Measurements from ENCODE around the gene SAMSN1. TPM values are rescaled to one million over a fixed set of nuclear protein-coding genes. Genes with fewer than 3 reads are reported as not detected.

Gene SAMSN1
- polyA plus RNA-seq, 4 donors: 2.9 to 11.9 (median 5.1) TPM

GRCh38 chr21:14491269-14491681 lies 54.8 kb downstream of the SAMSN1 start:
- no peaks in the 10 kb centered on the region for H3K4me1 ChIP-seq (ENCODE audit: control insufficient read depth in 3 of 3, insufficient read depth in 2 of 3, low read depth in 1 of 3, low read length in 2 of 3)
- DNase-seq: no peak
- H3K36me3 ChIP-seq (ENCODE audit: control insufficient read depth in 3 of 3, insufficient read depth in 2 of 3, low read depth in 1 of 3, low read length in 3 of 3): no peaks in the 10 kb centered on the region
- H3K9me3 ChIP-seq (ENCODE audit: control insufficient read depth in 2 of 2, insufficient read depth in 1 of 2, low read depth in 1 of 2, low read length in 1 of 2): no peaks in the 10 kb centered on the region
- FAIRE-seq: no peak
- WGBS, 3 donors: 32 to 80% (median 40%) methylated on average over 1 of the region's 1 CpG
- H3K27ac ChIP-seq (ENCODE audit: low read depth in 1 of 3, low read length in 2 of 3): no peak overlapping the region
- H3K27me3 ChIP-seq (ENCODE audit: control insufficient read depth in 3 of 3, insufficient read depth in 3 of 3, low read length in 3 of 3): no peaks in the 10 kb centered on the region
- H3K4me3 ChIP-seq (ENCODE audit: low read depth in 1 of 3, low read length in 3 of 3): no peak overlapping the region

DNA sequence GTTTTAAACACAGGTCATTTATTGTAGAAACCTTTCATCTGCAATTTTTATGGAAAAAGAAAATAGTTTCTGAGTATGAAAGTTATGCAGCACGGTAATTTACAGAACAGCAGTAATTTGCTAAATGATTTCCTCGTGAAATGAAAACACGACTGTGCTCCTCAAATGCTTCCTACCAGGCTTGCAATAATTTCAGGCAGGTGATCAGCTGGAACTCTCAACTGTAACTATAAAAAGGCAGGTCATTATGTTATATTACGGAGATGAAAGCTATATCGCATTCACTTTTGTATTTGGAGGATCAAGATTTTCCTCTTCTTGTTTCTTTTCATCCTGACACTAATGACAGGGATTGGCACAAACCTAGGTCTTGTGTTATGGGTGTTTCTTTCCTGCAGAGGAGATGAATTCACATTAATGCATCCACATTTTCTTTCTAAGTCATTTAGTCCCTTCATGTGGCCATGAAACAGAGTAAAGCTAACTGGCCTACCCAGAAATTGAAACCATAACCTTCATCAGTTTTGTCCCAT lies 57.4 kb downstream of the SAMSN1 start:
- no peaks in the 10 kb centered on the region for H3K27me3 ChIP-seq (ENCODE audit: control insufficient read depth in 3 of 3, insufficient read depth in 3 of 3, low read length in 3 of 3)
- DNase-seq (no peak), FAIRE-seq (no peak)
- 87 to 89% (median 88%) methylated on average over 5 of the region's 5 CpGs for WGBS, 3 donors
- no peak overlapping the region for H3K4me3 ChIP-seq (ENCODE audit: low read depth in 1 of 3, low read length in 3 of 3)
- H3K27ac ChIP-seq (ENCODE audit: low read depth in 1 of 3, low read length in 2 of 3): no peak overlapping the region
- H3K4me1 ChIP-seq (ENCODE audit: control insufficient read depth in 3 of 3, insufficient read depth in 2 of 3, low read depth in 1 of 3, low read length in 2 of 3): no peaks in the 10 kb centered on the region
- H3K9me3 ChIP-seq (ENCODE audit: control insufficient read depth in 2 of 2, insufficient read depth in 1 of 2, low read depth in 1 of 2, low read length in 1 of 2): no peaks in the 10 kb centered on the region
- H3K36me3 ChIP-seq (ENCODE audit: control insufficient read depth in 3 of 3, insufficient read depth in 2 of 3, low read depth in 1 of 3, low read length in 3 of 3): no peaks in the 10 kb centered on the region

GRCh38 chr21:14487490-14488432 lies 58.4 kb downstream of the SAMSN1 start:
- Histone ChIP-seq H3K9me3 (ENCODE audit: control insufficient read depth in 2 of 2, insufficient read depth in 1 of 2, low read depth in 1 of 2, low read length in 1 of 2) (no peaks in the 10 kb centered on the region), H3K4me3 (ENCODE audit: low read depth in 1 of 3, low read length in 3 of 3) (no peak overlapping the region), H3K27ac (ENCODE audit: low read depth in 1 of 3, low read length in 2 of 3) (no peak overlapping the region), H3K36me3 (ENCODE audit: control insufficient read depth in 3 of 3, insufficient read depth in 2 of 3, low read depth in 1 of 3, low read length in 3 of 3) (no peaks in the 10 kb centered on the region), H3K27me3 (ENCODE audit: control insufficient read depth in 3 of 3, insufficient read depth in 3 of 3, low read length in 3 of 3) (no peaks in the 10 kb centered on the region), H3K4me1 (ENCODE audit: control insufficient read depth in 3 of 3, insufficient read depth in 2 of 3, low read depth in 1 of 3, low read length in 2 of 3) (no peaks in the 10 kb centered on the region)
- DNase-seq: no peak
- FAIRE-seq: no peak

- Histone ChIP-seq H3K27me3 (ENCODE audit: control insufficient read depth in 3 of 3, insufficient read depth in 3 of 3, low read length in 3 of 3) (no peaks in the 10 kb centered on the region), H3K36me3 (ENCODE audit: control insufficient read depth in 3 of 3, insufficient read depth in 2 of 3, low read depth in 1 of 3, low read length in 3 of 3) (no peaks in the 10 kb centered on the region), H3K27ac (ENCODE audit: low read depth in 1 of 3, low read length in 2 of 3) (no peak overlapping the region), H3K9me3 (ENCODE audit: control insufficient read depth in 2 of 2, insufficient read depth in 1 of 2, low read depth in 1 of 2, low read length in 1 of 2) (no peaks in the 10 kb centered on the region), H3K4me1 (ENCODE audit: control insufficient read depth in 3 of 3, insufficient read depth in 2 of 3, low read depth in 1 of 3, low read length in 2 of 3) (no peaks in the 10 kb centered on the region), H3K4me3 (ENCODE audit: low read depth in 1 of 3, low read length in 3 of 3) (no peak overlapping the region)
- WGBS, 3 donors: 59 to 88% (median 83%) methylated on average over 3 of the region's 3 CpGs
- DNase-seq: no peak
- FAIRE-seq: no peak
These were observed 59.2 kb downstream of the SAMSN1 start for GRCh38 chr21:14486869-14487268.

DNA sequence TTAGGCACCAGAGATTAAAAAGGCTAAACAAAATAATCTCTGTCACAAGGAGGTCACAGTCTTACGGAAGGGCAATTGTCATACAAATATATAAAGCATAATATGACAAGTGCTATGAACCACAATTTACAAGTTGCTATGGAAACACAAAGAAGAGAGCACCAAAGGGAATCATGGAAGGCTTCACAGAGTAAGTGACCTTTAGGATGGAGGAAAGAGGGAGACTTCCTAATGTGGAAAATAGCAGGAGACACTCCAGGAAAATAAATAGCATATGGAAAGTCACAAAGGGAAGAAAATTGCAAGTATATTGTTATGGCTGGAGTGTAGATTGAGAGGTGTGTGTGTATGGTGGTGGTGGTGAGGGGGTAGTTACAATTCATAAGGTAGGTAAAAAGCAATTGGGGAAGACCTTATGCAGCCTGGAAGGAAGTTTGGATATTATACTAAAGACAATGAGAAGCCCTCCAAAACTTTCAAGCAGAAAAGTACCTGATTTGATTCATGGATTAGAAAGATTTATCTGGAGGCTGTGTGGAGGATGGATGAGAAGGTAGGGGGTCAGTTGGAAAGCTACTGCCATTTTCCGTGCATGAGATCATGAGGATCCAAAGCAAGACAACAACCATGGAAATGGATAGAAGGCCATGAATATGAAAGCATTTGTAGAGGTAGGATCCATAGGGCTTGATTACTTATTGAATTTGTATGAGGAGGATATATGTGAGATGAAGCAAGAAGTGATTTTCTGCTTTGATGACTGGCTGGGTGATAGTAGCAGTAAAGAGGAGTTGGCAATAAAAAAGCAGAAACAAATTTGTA lies 61.7 kb downstream of the SAMSN1 start:
- WGBS, 3 donors: 89 to 92% (median 89%) methylated on average over 2 of the region's 2 CpGs
- no peak for FAIRE-seq
- Histone ChIP-seq H3K36me3 (ENCODE audit: control insufficient read depth in 3 of 3, insufficient read depth in 2 of 3, low read depth in 1 of 3, low read length in 3 of 3) (no peaks in the 10 kb centered on the region), H3K4me3 (ENCODE audit: low read depth in 1 of 3, low read length in 3 of 3) (no peak overlapping the region), H3K27ac (ENCODE audit: low read depth in 1 of 3, low read length in 2 of 3) (no peak overlapping the region), H3K4me1 (ENCODE audit: control insufficient read depth in 3 of 3, insufficient read depth in 2 of 3, low read depth in 1 of 3, low read length in 2 of 3) (no peaks in the 10 kb centered on the region), H3K27me3 (ENCODE audit: control insufficient read depth in 3 of 3, insufficient read depth in 3 of 3, low read length in 3 of 3) (no peaks in the 10 kb centered on the region), H3K9me3 (ENCODE audit: control insufficient read depth in 2 of 2, insufficient read depth in 1 of 2, low read depth in 1 of 2, low read length in 1 of 2) (no peaks in the 10 kb centered on the region)
- no peak for DNase-seq

- H3K9me3 ChIP-seq (ENCODE audit: control insufficient read depth in 2 of 2, insufficient read depth in 1 of 2, low read depth in 1 of 2, low read length in 1 of 2): no peaks in the 10 kb centered on the region
- FAIRE-seq (no peak), DNase-seq (no peak)
- H3K4me3 ChIP-seq (ENCODE audit: low read depth in 1 of 3, low read length in 3 of 3): no peak overlapping the region
- no peaks in the 10 kb centered on the region for H3K4me1 ChIP-seq (ENCODE audit: control insufficient read depth in 3 of 3, insufficient read depth in 2 of 3, low read depth in 1 of 3, low read length in 2 of 3)
- H3K27me3 ChIP-seq (ENCODE audit: control insufficient read depth in 3 of 3, insufficient read depth in 3 of 3, low read length in 3 of 3): no peaks in the 10 kb centered on the region
- WGBS, 3 donors: 91 to 95% (median 94%) methylated on average over 8 of the region's 8 CpGs
- peak overlapping the region in 1 of 3 donors; percentile 25 for H3K27ac ChIP-seq (ENCODE audit: low read depth in 1 of 3, low read length in 2 of 3)
- no peaks in the 10 kb centered on the region for H3K36me3 ChIP-seq (ENCODE audit: control insufficient read depth in 3 of 3, insufficient read depth in 2 of 3, low read depth in 1 of 3, low read length in 3 of 3)
These were observed 62.8 kb downstream of the SAMSN1 start for GRCh38 chr21:14483296-14483695.

- Histone ChIP-seq H3K27ac (ENCODE audit: low read depth in 1 of 3, low read length in 2 of 3) (no peak overlapping the region), H3K9me3 (ENCODE audit: control insufficient read depth in 2 of 2, insufficient read depth in 1 of 2, low read depth in 1 of 2, low read length in 1 of 2) (no peaks in the 10 kb centered on the region), H3K36me3 (ENCODE audit: control insufficient read depth in 3 of 3, insufficient read depth in 2 of 3, low read depth in 1 of 3, low read length in 3 of 3) (no peaks in the 10 kb centered on the region), H3K4me3 (ENCODE audit: low read depth in 1 of 3, low read length in 3 of 3) (no peak overlapping the region), H3K27me3 (ENCODE audit: control insufficient read depth in 3 of 3, insufficient read depth in 3 of 3, low read length in 3 of 3) (no peaks in the 10 kb centered on the region), H3K4me1 (ENCODE audit: control insufficient read depth in 3 of 3, insufficient read depth in 2 of 3, low read depth in 1 of 3, low read length in 2 of 3) (no peaks in the 10 kb centered on the region)
- DNase-seq (peak in 1 of 2 donors; percentile 38), FAIRE-seq (no peak)
- WGBS, 3 donors: 56 to 74% (median 65%) methylated on average over 7 of the region's 7 CpGs
These were observed 64.0 kb downstream of the SAMSN1 start for GRCh38 chr21:14482165-14482564.

GRCh38 chr21:14480411-14481031 lies 65.6 kb downstream of the SAMSN1 start:
- H3K27me3 ChIP-seq (ENCODE audit: control insufficient read depth in 3 of 3, insufficient read depth in 3 of 3, low read length in 3 of 3): no peaks in the 10 kb centered on the region
- DNase-seq (peak in 1 of 2 donors; percentile 4), FAIRE-seq (no peak)
- no peaks in the 10 kb centered on the region for H3K4me1 ChIP-seq (ENCODE audit: control insufficient read depth in 3 of 3, insufficient read depth in 2 of 3, low read depth in 1 of 3, low read length in 2 of 3)
- 48 to 63% (median 58%) methylated on average over 3 of the region's 3 CpGs for WGBS, 3 donors
- H3K9me3 ChIP-seq (ENCODE audit: control insufficient read depth in 2 of 2, insufficient read depth in 1 of 2, low read depth in 1 of 2, low read length in 1 of 2): no peaks in the 10 kb centered on the region
- no peak overlapping the region for H3K4me3 ChIP-seq (ENCODE audit: low read depth in 1 of 3, low read length in 3 of 3)
- no peaks in the 10 kb centered on the region for H3K36me3 ChIP-seq (ENCODE audit: control insufficient read depth in 3 of 3, insufficient read depth in 2 of 3, low read depth in 1 of 3, low read length in 3 of 3)
- H3K27ac ChIP-seq (ENCODE audit: low read depth in 1 of 3, low read length in 2 of 3): no peak overlapping the region

All from small intestine (tissue), 7 donors.